Activated naive CD4-positive, alpha-beta T cell treated with anti-CD3 and anti-CD28 coated beads, Interleukin-2, amount 50 U/mL, for 24 hours (primary cell): ENCODE measurements around the gene COMMD10.

ENCODE experiments used
- H3K27ac Mint-ChIP-seq: one replicate; pipeline ENCODE4 v1.8.0; 2021; ENCODE audit warnings: mild to moderate bottlenecking, mixed read lengths
- H3K27me3 Mint-ChIP-seq: one replicate; pipeline ENCODE4 v1.8.0; 2021; ENCODE audit warnings: mixed read lengths
- H3K36me3 Mint-ChIP-seq: one replicate; pipeline ENCODE4 v1.8.0; 2021; ENCODE audit warnings: mixed read lengths
- H3K4me1 Mint-ChIP-seq: one replicate; pipeline ENCODE4 v1.8.0; 2021; ENCODE audit warnings: mixed read lengths
- H3K4me3 Mint-ChIP-seq: one replicate; pipeline ENCODE4 v1.8.0; 2021; ENCODE audit warnings: mild to moderate bottlenecking, mixed read lengths
- H3K9me3 Mint-ChIP-seq: one replicate; pipeline ENCODE4 v1.8.0; 2021; ENCODE audit warnings: mixed read lengths

The COMMD10 gene

DNA sequence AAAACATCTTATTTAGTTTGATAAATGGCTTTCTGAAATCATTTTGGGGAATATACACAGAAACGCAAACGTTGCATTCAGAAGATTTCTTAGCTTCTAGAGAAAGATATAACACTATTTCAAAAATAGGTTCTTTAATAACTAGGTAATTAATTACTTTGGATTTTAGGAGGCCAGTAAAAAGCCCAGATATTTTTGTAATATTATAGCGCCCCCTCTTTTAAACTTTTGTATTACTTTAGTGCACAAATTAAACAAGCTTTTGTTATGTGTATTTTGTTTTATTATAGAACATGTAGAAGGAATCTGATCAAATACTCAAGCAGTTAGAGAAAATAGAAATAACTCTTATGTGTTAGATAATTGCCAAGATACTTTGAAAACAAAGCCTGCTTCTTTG is 57.7 kb downstream of the COMMD10 start:
- no peak overlapping the region for H3K27ac Mint-ChIP-seq
- H3K27me3 Mint-ChIP-seq = no peaks in the 10 kb centered on the region
- H3K9me3 Mint-ChIP-seq = no peaks in the 10 kb centered on the region
- peaks cover 15% of the 10 kb centered on the region for H3K4me1 Mint-ChIP-seq
- H3K36me3 Mint-ChIP-seq = peaks cover 16% of the 10 kb centered on the region
- no peak overlapping the region for H3K4me3 Mint-ChIP-seq

DNA sequence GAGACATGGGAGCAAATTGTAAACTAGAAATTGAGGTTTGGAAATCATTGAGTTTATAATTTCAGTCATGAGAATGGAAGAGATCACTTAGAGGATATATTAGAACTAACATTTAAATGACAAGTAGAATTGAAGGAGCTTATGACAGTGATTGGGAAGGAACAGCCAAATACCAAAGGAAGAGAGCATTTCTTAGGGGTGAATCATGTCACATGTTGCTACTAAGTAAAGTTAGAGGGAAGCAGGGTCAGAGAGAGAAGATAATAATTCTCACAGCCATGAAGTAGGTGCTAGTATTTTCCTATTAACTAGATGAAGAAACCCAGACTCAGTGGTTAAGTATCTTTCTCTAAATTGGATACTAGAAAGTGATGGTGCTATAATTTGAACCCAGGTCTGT is 59.3 kb downstream of the COMMD10 start:
- Mint-ChIP-seq H3K27ac (no peak overlapping the region), H3K27me3 (no peaks in the 10 kb centered on the region), H3K36me3 (peaks cover 21% of the 10 kb centered on the region), H3K9me3 (no peaks in the 10 kb centered on the region), H3K4me3 (no peak overlapping the region), H3K4me1 (peaks cover 11% of the 10 kb centered on the region)

DNA sequence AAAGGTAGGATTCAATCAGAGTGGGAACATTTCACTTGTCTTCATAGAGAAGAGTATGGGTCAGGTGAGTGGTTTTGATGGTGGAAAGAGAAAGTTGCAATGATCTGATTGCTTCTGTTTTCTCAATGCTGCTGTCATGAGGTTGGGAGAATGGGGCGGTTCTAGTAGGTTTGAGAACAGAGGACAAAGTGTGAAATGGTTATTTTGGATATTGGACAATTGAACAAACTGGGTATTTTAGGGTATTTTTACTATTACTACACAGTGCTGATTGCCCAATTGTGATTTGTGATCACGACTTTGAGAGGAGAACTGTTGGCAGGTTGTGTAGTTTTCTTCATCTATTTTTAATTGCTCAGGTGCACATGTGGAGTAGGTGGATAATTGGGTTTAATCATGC is 60.2 kb downstream of the COMMD10 start:
- Mint-ChIP-seq H3K9me3 (no peaks in the 10 kb centered on the region), H3K27ac (no peak overlapping the region), H3K4me3 (no peak overlapping the region), H3K27me3 (no peaks in the 10 kb centered on the region), H3K4me1 (peaks cover 7% of the 10 kb centered on the region), H3K36me3 (peaks cover 19% of the 10 kb centered on the region)

DNA sequence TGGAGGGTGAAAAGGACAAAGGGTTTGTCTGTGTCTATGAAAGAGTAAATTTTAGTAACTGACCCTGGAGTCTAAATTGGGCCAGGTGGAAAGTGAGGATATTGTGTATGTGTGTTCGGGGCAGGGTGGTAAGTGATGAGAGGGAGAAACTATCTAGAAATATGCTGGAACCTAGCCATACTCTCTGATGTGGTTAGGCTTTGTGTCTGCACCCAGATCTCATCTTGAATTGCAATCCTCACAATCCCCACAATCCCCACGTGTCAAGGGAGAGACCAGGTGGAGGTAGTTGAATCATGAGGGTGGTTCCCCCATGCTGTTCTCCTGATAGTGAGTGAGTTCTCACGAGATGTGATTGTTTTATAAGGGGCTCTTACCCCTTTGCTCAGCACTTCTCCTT is 60.6 kb downstream of the COMMD10 start:
- H3K27ac Mint-ChIP-seq = no peak overlapping the region
- H3K27me3 Mint-ChIP-seq = no peaks in the 10 kb centered on the region
- peaks cover 17% of the 10 kb centered on the region for H3K36me3 Mint-ChIP-seq
- peaks cover 5% of the 10 kb centered on the region for H3K4me1 Mint-ChIP-seq
- H3K4me3 Mint-ChIP-seq = no peak overlapping the region
- no peaks in the 10 kb centered on the region for H3K9me3 Mint-ChIP-seq

DNA sequence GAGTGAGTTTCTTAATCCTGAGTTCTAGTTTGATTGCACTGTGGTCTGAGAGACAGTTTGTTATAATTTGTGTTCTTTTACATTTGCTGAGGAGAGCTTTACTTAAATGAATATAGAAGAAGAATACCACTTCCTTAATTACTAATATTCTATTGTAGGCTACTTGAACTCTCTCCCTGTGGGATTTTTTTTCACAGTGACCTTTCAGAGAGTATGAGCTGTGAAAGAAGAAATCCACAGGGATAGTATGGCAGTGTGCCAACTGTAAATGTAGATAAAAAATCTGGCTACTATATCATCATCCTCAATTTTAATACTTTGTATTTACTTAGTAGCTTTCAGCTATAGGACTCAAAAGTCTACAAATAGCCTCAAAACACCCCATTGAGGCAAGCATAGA is 67.3 kb downstream of the COMMD10 start:
- Mint-ChIP-seq H3K4me3 (no peak overlapping the region), H3K4me1 (peaks cover 21% of the 10 kb centered on the region), H3K27ac (no peak overlapping the region), H3K9me3 (no peaks in the 10 kb centered on the region), H3K36me3 (peaks cover 19% of the 10 kb centered on the region), H3K27me3 (no peaks in the 10 kb centered on the region)

DNA sequence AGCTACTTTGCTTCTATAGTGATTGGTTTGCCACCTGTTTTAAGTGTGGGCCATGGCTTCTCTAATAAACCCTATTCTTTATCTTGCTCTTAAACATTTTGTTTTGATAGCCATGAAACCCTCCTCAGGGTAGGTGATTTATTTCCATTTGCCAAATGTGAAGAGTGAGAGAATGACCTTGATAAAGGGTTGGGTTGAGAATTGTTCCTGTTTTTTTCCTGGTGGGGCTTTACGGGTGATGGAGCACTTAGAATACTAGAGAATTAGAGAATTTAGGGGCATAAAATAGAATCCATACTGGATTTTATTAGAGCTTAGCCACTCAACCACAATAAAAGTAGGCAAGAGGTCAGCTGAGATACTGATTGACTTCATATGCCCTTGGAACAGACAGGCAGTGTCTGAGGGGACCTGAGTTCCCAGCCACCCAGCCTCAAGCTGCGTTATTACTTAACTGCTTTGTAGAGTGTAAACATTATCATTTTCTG is 68.9 kb downstream of the COMMD10 start:
- Mint-ChIP-seq H3K36me3 (peaks cover 19% of the 10 kb centered on the region), H3K27ac (no peak overlapping the region), H3K9me3 (no peaks in the 10 kb centered on the region), H3K27me3 (no peaks in the 10 kb centered on the region), H3K4me3 (no peak overlapping the region), H3K4me1 (peaks cover 23% of the 10 kb centered on the region)

DNA sequence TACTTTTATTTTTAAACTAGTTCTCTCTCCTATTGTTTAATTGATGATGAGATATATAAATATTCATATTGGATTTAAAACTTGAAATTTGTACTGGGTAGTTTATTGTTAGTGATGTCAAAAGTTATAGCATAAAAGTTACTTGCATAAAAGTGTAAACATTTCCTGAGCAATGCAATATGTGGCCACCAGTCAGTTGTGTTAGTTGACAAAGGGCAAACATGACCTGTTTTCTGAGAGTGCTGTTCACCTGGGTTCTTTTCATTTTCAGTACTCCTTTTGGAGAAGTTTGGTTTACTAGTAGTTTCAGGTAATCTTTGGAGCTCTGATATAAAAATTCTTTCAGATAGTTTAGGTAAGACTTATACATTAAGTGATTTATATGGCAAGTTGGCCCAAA is 69.4 kb downstream of the COMMD10 start:
- H3K4me1 Mint-ChIP-seq = peaks cover 28% of the 10 kb centered on the region
- no peak overlapping the region for H3K4me3 Mint-ChIP-seq
- H3K36me3 Mint-ChIP-seq = peaks cover 23% of the 10 kb centered on the region
- no peak overlapping the region for H3K27ac Mint-ChIP-seq
- H3K27me3 Mint-ChIP-seq = no peaks in the 10 kb centered on the region
- H3K9me3 Mint-ChIP-seq = no peaks in the 10 kb centered on the region

DNA sequence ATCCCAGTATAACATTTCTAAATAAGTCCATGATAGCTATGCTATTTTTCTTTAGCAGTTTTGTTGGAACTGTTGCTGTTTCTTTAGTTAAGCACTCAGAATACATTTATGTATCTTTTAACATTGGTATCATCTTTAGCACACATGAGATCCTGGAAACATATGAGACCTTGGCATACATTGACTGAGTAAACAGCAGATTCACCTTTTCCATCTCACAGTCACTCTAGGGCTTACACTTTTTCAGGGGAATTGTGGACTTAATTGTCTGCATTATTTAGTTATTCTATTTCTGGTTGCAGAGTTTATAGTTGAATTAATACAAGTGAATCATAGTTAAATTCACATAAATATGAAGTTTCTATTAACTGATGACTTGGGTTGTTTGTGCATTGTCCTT is 70.1 kb downstream of the COMMD10 start:
- Mint-ChIP-seq H3K27ac (no peak overlapping the region), H3K9me3 (no peaks in the 10 kb centered on the region), H3K4me3 (no peak overlapping the region), H3K27me3 (no peaks in the 10 kb centered on the region), H3K4me1 (peaks cover 35% of the 10 kb centered on the region), H3K36me3 (peaks cover 26% of the 10 kb centered on the region)

DNA sequence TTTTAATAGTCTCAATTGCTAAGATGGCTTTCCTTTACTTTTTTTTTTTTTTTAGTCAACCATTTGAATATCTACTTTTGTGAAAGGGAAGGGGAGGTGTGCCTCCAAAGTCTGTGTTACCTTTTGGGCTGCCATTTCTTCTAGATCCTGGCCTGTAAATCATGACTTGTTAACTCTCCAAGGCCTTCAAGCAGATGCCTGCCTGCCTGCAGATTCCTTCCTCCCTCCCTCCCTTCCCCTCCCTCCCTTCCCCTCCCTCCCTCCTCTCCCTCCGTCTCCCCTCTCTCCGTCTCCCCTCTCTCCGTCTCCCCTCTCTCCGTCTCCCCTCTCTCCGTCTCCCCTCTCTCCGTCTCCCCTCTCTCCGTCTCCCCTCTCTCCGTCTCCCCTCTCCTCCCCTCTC is 73.1 kb downstream of the COMMD10 start:
- H3K27me3 Mint-ChIP-seq = no peaks in the 10 kb centered on the region
- H3K9me3 Mint-ChIP-seq = no peaks in the 10 kb centered on the region
- peaks cover 29% of the 10 kb centered on the region for H3K4me1 Mint-ChIP-seq
- peaks cover 26% of the 10 kb centered on the region for H3K36me3 Mint-ChIP-seq
- H3K4me3 Mint-ChIP-seq = no peak overlapping the region
- no peak overlapping the region for H3K27ac Mint-ChIP-seq

DNA sequence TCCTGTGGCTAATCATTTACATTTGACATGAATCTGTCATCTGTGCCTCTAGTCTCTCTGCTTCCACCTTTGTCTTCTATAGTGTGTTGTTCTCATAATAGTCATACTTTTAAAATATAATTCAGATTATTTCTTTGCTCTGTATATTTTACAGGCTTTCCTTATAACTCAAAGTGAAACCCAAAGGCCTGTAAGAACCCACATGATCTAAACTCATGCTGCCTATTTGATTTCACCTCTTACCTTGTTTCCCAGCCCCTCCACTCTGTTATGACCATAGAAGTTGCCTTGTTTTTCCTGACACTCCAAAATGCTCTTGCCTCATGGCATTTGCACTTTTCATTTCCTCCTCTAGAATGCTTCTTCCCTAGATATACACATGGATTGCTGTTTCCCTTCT is 74.2 kb downstream of the COMMD10 start:
- H3K4me1 Mint-ChIP-seq = peaks cover 23% of the 10 kb centered on the region
- H3K27me3 Mint-ChIP-seq = no peaks in the 10 kb centered on the region
- H3K36me3 Mint-ChIP-seq = peaks cover 22% of the 10 kb centered on the region
- no peak overlapping the region for H3K27ac Mint-ChIP-seq
- H3K9me3 Mint-ChIP-seq = no peaks in the 10 kb centered on the region
- no peak overlapping the region for H3K4me3 Mint-ChIP-seq

DNA sequence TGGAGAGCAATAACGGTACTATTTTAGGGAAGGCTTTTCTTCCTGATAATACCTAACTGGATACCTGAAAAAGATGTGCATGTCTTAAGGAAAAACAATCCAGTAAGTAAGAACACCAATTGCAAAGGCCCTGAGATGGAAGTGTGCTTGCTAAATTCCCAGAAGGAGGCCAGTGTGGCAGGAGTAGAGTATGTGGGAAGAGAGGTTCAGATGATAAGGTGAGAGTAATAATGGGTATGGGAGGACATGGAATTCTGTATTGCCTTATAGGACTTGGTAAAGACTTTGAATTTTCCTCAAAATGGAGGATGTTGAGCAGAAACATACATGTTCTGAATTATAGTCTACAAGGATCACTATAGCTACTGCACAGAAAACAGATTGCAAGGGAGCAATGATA is 89.3 kb downstream of the COMMD10 start:
- H3K27me3 Mint-ChIP-seq = no peaks in the 10 kb centered on the region
- H3K4me3 Mint-ChIP-seq = no peak overlapping the region
- H3K9me3 Mint-ChIP-seq = peaks cover 16% of the 10 kb centered on the region
- peaks cover 23% of the 10 kb centered on the region for H3K36me3 Mint-ChIP-seq
- H3K27ac Mint-ChIP-seq = no peak overlapping the region
- peaks cover 15% of the 10 kb centered on the region for H3K4me1 Mint-ChIP-seq

DNA sequence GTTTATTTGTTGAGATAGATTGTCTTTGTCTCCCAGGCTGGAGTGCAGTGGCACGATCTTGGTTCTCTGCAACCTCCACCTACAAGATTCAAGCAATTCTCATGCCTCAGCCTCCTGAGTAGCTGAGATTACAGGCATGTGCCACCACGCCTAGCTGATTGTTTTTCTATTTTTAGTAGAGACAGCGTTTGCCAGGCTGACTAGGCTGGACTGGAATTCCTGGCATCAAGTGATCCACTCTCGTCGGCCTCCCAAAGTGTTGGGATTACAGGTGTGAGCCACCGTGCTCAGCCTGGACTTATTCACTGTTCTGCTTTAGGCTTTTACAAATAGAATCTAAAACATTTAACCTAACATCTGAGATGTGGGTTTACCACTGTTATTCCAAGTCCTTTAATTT is 91.3 kb downstream of the COMMD10 start:
- Mint-ChIP-seq H3K4me1 (peaks cover 19% of the 10 kb centered on the region), H3K27ac (no peak overlapping the region), H3K4me3 (no peak overlapping the region), H3K9me3 (peaks cover 7% of the 10 kb centered on the region), H3K36me3 (peaks cover 20% of the 10 kb centered on the region), H3K27me3 (no peaks in the 10 kb centered on the region)

DNA sequence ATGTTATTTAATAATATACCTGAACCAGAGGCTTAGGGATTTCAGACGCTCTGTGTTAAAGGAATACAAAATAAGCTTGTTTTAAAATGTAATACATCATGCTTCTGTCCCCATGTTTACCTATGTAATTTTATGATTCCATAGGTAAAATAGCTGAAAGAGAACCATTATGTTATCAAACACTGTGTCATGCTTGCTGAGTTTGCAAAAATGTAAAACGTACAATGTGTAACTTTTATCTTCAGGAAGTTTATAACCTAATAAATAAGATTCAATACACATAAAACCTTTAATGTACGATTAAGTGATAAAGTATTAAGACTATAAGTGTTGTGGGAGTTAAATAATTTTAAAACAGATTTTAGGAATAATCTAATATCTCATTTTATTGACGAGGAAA is 94.1 kb downstream of the COMMD10 start:
- Mint-ChIP-seq H3K36me3 (peaks cover 14% of the 10 kb centered on the region), H3K27ac (no peak overlapping the region), H3K4me3 (no peak overlapping the region)

DNA sequence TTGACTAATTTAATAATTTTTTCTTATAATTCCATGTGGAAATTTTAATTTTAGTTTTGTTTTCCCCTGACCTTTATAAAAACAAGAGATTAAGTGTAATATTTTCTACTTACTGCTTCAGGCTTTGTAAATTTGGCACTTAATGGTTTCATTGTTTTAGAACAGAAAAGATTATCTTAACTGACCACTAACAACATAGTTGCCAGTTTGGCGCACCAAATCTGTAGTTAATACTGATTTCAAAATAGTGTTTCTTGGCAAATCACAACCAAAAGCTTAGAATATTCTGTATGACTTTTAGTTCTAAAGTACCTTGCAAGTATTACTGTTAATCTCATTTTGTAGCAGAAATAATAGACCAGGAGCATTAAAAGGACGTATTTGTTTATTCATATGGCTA is 124.3 kb downstream of the COMMD10 start:
- Mint-ChIP-seq H3K27ac (no peak overlapping the region), H3K9me3 (no peaks in the 10 kb centered on the region), H3K27me3 (no peaks in the 10 kb centered on the region), H3K4me1 (no peaks in the 10 kb centered on the region), H3K36me3 (peaks cover 5% of the 10 kb centered on the region), H3K4me3 (no peak overlapping the region)

More for the DNA sequence above, 94.1 kb downstream of the COMMD10 start:
- peaks cover 3% of the 10 kb centered on the region for H3K9me3 Mint-ChIP-seq
- H3K27me3 Mint-ChIP-seq = no peaks in the 10 kb centered on the region
- peaks cover 15% of the 10 kb centered on the region for H3K4me1 Mint-ChIP-seq

DNA sequence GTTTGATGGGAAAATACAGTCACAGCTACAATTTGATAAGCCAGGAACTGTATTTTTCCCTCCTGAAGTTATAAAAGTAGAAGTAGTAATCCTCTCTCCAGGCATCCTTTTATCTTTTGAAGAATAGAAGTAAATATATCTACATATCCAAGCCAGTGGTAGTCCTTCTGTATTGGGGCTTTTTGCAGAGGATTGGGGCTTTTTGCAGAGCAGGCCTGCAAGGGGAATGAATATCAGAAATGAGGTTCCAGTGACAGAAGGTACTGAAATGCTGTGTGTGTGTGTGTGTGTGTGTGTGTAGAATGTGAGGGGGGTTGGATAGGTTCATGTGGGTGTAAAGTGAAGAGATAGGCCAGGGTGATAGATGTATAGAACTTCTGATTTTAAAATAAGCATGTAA is 127.4 kb downstream of the COMMD10 start:
- Mint-ChIP-seq H3K27ac (no peak overlapping the region), H3K36me3 (peaks cover 3% of the 10 kb centered on the region), H3K4me1 (no peaks in the 10 kb centered on the region), H3K27me3 (no peaks in the 10 kb centered on the region), H3K4me3 (no peak overlapping the region), H3K9me3 (no peaks in the 10 kb centered on the region)

DNA sequence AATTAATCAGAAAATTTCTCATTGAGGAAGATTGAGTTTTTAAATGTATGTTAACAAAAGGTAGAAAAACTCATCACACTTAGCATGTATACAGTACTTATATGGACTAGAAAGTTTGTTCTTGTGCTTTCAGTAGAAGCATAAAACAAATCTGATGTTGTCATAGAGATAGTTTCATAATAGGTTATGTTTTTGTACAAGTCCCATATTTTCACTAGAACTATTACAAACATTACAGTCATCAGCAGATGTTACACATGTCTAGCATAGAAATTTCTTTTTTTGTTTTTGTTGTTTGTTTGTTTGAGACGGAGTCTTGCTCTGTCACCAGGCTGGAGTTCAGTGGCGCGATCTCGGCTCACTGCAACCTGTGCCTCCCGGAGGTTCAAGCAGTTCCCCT is 131.4 kb downstream of the COMMD10 start:
- H3K9me3 Mint-ChIP-seq = peaks cover 2% of the 10 kb centered on the region
- H3K36me3 Mint-ChIP-seq = peaks cover 20% of the 10 kb centered on the region

DNA sequence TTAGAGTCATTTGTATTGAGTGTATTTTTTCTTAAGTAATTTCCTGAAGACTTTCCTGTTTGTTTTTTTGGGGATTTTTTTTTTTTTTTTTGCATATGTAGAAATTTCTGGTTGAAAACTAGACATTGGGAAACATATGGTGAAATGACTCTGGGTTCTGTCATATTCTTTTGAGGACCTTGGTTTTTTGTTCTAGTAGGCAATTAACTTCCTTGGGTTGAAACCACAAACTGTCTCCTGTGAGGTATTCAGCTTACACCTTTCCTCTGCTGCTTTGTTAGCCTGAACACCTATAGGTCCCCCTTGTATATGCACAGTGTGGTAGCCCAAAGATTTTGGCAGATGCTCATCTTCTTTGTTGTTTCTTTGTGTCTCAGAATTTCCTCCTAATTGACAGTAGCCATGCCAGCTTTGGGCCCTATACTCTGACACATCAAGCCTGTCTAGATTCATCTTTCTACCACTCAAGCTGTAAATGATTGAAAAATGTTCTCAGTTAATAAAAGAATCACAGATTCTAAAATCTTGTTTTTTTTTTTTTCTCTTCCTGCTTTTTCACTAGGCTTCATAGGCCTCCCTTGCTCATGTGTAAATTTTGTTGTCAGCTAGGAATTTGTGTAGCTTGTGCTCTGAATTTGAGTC is 140.6 kb downstream of the COMMD10 start:
- Mint-ChIP-seq H3K27me3 (no peaks in the 10 kb centered on the region), H3K9me3 (peaks cover 13% of the 10 kb centered on the region), H3K36me3 (peaks cover 43% of the 10 kb centered on the region), H3K4me3 (no peak overlapping the region), H3K4me1 (peaks cover 21% of the 10 kb centered on the region), H3K27ac (no peak overlapping the region)

More for the DNA sequence above, 131.4 kb downstream of the COMMD10 start:
- Mint-ChIP-seq H3K27ac (no peak overlapping the region), H3K4me3 (no peak overlapping the region), H3K4me1 (no peaks in the 10 kb centered on the region), H3K27me3 (no peaks in the 10 kb centered on the region)
